HG03066 (cell line): ENCODE results near the gene IFIT5.
A peak's percentile ranks its signal among the peaks of the same experiment; 100 is the strongest.
"Not testable (repeated sequence)": the region's sequence is repeated elsewhere in the genome, so short reads cannot be mapped to it uniquely, and the experiment has no call there.

ENCODE experiments used
- ATAC-seq: cut with Tn5 transposase; IDR thresholded peaks from one replicate; pipeline ENCODE4 v1.9.1; 2021; ENCODE audit warnings: low read depth; ENCODE audit not compliant: unreplicated experiment

IFIT5 gene

GRCh38 chr10:89414146-89414878 is at the start of gene IFIT5:
TSS of gene IFIT5 (plus strand) at chr10:89414568. CDS start at chr10:89414799, 231 bp downstream.
- ATAC-seq = peak; percentile 79

- peak; percentile 76 for ATAC-seq
Measured at GRCh38 chr10:89367529-89367928, 46.8 kb upstream of the IFIT5 start.

GRCh38 chr10:89368129-89368528 is 46.2 kb upstream of the IFIT5 start:
- no peak for ATAC-seq

- ATAC-seq = no peak
Measured at GRCh38 chr10:89369156-89370105, 44.9 kb upstream of the IFIT5 start.

GRCh38 chr10:89371079-89371478 is 43.3 kb upstream of the IFIT5 start:
- no peak for ATAC-seq

- no peak for ATAC-seq
Measured at GRCh38 chr10:89371987-89372386, 42.4 kb upstream of the IFIT5 start.

- no peak for ATAC-seq
Measured at GRCh38 chr10:89373916-89374711, 40.3 kb upstream of the IFIT5 start.

- ATAC-seq = no peak
Measured at GRCh38 chr10:89374713-89375141, 39.6 kb upstream of the IFIT5 start.

GRCh38 chr10:89377705-89378637 is 36.4 kb upstream of the IFIT5 start, which contains the start of gene IFIT1B:
TSS of gene IFIT1B (plus strand) at chr10:89378056. CDS start at chr10:89378136, 80 bp downstream.
- no peak for ATAC-seq

GRCh38 chr10:89379103-89379502 is 35.3 kb upstream of the IFIT5 start:
- ATAC-seq = no peak

GRCh38 chr10:89382757-89383156 is 31.6 kb upstream of the IFIT5 start:
- ATAC-seq = no peak

GRCh38 chr10:89384474-89385340 is 29.7 kb upstream of the IFIT5 start:
- ATAC-seq = no peak

GRCh38 chr10:89388806-89389205 is 25.6 kb upstream of the IFIT5 start:
- no peak for ATAC-seq

GRCh38 chr10:89389254-89389653 is 25.1 kb upstream of the IFIT5 start:
- ATAC-seq = no peak

- no peak for ATAC-seq
Measured at GRCh38 chr10:89390476-89391225, 23.7 kb upstream of the IFIT5 start.

- ATAC-seq = not testable (repeated sequence)
Measured at GRCh38 chr10:89391226-89391576, 23.2 kb upstream of the IFIT5 start.

- ATAC-seq = peak; percentile 93
Measured at GRCh38 chr10:89391907-89392756, 22.2 kb upstream of the IFIT5 start, which contains the start of gene IFIT1. TSS of gene IFIT1 (plus strand) at chr10:89392623. CDS start at chr10:89392713, 90 bp downstream.
